ENCODE results near the gene SLITRK5. TPM values are rescaled to one million over a fixed set of nuclear protein-coding genes. Genes with fewer than 3 reads are reported as not detected.

Gene SLITRK5
- total RNA-seq, 5 donors from 2014 or later (not counting 1 experiment from before 2014, with no cell fraction given) = 0.03 to 0.16 (median 0.14) TPM

DNA sequence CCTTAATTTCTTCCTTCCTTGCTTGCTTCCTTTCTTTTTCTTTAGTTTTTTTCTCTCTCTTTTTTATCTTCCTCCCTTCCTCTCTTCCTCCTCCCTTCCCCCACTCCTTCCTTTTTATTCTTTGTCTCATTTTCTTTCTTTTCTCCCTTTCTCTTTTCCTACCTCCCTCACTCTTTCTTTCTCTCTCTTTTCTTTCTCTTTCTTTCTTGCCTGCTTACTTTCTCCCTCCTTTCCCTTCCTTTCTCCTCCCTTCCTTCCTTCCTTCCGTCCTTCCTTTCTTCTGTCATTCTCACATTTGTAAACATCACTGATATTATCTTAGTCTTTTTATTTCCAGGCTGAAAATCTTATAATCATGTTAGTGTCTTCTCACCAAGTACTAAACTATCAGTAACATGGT is 38.8 kb downstream of the SLITRK5 start:
- Histone ChIP-seq H3K9me3 (no peaks in the 10 kb centered on the region), H3K27me3 (replicated peaks in 1 of 2; ENCODE audit: control insufficient read depth in 2 of 2, extremely low read depth in 1 of 2, insufficient read depth in 2 of 2, low read length in 1 of 2) (no peaks in the 10 kb centered on the region), H3K36me3 (ENCODE audit: control insufficient read depth in 2 of 2, extremely low read depth in 1 of 2, insufficient read depth in 1 of 2, low read length in 1 of 2) (no peaks in the 10 kb centered on the region), H3K27ac (ENCODE audit: low read length) (no peak overlapping the region), H3K4me3 (ENCODE audit: control insufficient read depth in 1 of 2, extremely low read depth in 1 of 2, low read length in 1 of 2) (no peak overlapping the region), H3K4me1 (ENCODE audit: control insufficient read depth in 1 of 2, extremely low read depth in 1 of 2, insufficient read depth in 2 of 2, low read length in 2 of 2) (no peaks in the 10 kb centered on the region)
- no peak for DNase-seq
- Mint-ChIP-seq H3K36me3 (no peaks in the 10 kb centered on the region), H3K27ac (no peak overlapping the region), H3K4me3 (no peak overlapping the region), H3K4me1 (no peaks in the 10 kb centered on the region), H3K27me3 (no peaks in the 10 kb centered on the region), H3K9me3 (peaks cover 0 to 18% (median 14%) of the 10 kb centered on the region in 3 donors)
- ChIA-PET CTCF (no interaction called here), POLR2A (interaction anchor here in 1 of 2 donors (0.6 kb wide), 1 partner anchor 1205 kb away, joined by 3 read pairs; no protein-coding TSS in a partner anchor)
- ATAC-seq (replicated peaks in 1 of 4) = no peak
- WGBS (ENCODE audit: insufficient coverage) = 50% methylated on average over 1 of the region's 1 CpG

DNA sequence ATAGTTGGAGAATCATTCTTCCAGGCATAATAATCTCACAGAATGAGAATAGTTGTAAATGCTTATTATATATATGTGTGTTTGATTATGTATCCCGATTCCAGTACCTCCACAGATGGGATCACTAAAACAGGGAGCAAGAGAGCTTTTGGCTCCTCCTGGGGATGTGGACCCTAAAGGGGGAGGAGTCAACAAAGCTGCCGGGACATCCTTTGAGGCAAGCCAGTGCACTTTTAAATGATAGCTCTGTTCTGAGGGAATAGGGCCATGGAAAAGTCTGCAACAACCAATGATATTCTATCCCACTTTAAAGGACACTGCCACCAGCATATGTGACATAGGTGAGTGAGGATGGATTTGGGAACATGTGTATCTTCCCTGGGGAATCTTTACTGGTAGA is 40.8 kb downstream of the SLITRK5 start:
- no peak for ATAC-seq (replicated peaks in 1 of 4)
- ChIA-PET POLR2A (interaction anchor here in 1 of 2 donors (0.6 kb wide), 1 partner anchor 1165 kb away, joined by 3 read pairs; no protein-coding TSS in a partner anchor), CTCF (interaction anchor here in 1 of 2 donors (0.6 kb wide), 1 partner anchor 28 kb away, joined by 6 read pairs; no protein-coding TSS in a partner anchor)
- Mint-ChIP-seq H3K27ac (no peak overlapping the region), H3K4me1 (no peaks in the 10 kb centered on the region), H3K36me3 (no peaks in the 10 kb centered on the region), H3K4me3 (no peak overlapping the region), H3K9me3 (peaks cover 0 to 15% (median 11%) of the 10 kb centered on the region in 3 donors), H3K27me3 (no peaks in the 10 kb centered on the region)
- Histone ChIP-seq H3K4me1 (ENCODE audit: control insufficient read depth in 1 of 2, extremely low read depth in 1 of 2, insufficient read depth in 2 of 2, low read length in 2 of 2) (no peaks in the 10 kb centered on the region), H3K36me3 (ENCODE audit: control insufficient read depth in 2 of 2, extremely low read depth in 1 of 2, insufficient read depth in 1 of 2, low read length in 1 of 2) (no peaks in the 10 kb centered on the region), H3K4me3 (ENCODE audit: control insufficient read depth in 1 of 2, extremely low read depth in 1 of 2, low read length in 1 of 2) (no peak overlapping the region), H3K27me3 (replicated peaks in 1 of 2; ENCODE audit: control insufficient read depth in 2 of 2, extremely low read depth in 1 of 2, insufficient read depth in 2 of 2, low read length in 1 of 2) (no peaks in the 10 kb centered on the region), H3K27ac (ENCODE audit: low read length) (no peak overlapping the region), H3K9me3 (no peaks in the 10 kb centered on the region)
- no peak for DNase-seq
- no CpG with 5 or more reads among the region's 2 CpGs for WGBS (ENCODE audit: insufficient coverage)
